GM18861 (cell line): ENCODE measurements around the gene NLGN1.
A peak's percentile ranks its signal among the peaks of the same experiment; 100 is the strongest.

Experiments
- ATAC-seq: cut with Tn5 transposase; IDR thresholded peaks from one replicate; pipeline ENCODE4 v1.9.1; 2021; ENCODE audit not compliant: unreplicated experiment

Gene NLGN1

DNA sequence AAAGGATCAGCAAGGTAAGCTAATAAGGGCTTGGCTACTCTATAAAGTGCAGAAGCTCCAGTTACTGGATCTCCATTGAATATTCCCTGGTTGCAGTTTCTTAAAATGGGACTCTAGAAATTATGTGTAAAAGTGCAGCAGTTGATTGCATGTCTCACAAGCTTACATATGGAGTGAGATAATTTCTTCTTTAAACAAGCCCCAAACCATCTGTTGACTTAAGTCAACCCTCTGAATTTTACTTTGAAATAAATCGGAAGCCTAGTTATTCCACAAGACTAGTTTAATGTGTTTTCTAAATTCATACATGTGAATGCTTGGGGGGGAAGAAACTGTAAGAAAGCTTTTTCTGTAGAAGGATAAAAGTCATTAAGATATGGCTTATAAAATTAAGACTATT lies 664.2 kb downstream of the NLGN1 start:
- ATAC-seq, result no peak

GRCh38 chr3:174062923-174063322 lies 665.4 kb downstream of the NLGN1 start:
- no peak for ATAC-seq

GRCh38 chr3:174068035-174068434 lies 670.5 kb downstream of the NLGN1 start:
- ATAC-seq, result no peak

DNA sequence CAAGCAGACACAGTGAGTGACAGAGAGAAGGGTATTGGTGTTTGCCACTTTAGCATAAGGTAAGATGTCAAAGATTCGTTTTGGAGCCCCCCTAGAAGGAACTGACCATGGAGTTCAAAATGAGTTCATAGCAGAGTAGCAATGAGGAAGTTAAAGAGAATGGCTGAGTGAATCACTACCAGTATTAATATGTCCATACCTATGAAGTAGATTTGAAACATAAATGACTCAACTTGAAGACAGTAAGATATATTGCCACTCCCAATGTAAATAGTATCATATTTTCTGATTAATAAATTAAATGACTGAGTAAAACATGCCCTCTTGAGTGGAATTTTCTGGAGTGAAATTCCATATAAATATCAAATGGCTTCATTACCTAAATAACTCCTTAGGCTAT lies 675.1 kb downstream of the NLGN1 start:
- ATAC-seq, result no peak

- ATAC-seq, result no peak
Measured at GRCh38 chr3:174083706-174084105, 686.2 kb downstream of the NLGN1 start.

DNA sequence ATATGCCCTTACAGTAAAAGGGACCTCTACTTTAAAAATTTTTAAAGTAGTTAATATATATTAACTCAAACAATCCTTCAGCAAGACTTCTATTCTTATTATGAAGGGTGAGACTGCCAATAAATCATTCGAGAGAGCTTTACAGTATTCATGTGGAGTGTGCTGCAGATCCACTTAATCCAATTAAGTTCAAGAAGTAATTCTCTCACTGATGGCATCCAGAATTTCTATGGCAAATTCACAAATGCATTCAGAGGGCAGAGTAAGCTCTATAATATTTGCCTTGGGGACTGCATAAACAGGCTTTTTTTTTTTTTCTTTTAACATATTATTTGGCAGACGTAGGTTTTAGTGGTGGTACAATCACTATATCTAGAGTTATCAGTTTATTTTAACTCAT lies 692.0 kb downstream of the NLGN1 start:
- no peak for ATAC-seq

DNA sequence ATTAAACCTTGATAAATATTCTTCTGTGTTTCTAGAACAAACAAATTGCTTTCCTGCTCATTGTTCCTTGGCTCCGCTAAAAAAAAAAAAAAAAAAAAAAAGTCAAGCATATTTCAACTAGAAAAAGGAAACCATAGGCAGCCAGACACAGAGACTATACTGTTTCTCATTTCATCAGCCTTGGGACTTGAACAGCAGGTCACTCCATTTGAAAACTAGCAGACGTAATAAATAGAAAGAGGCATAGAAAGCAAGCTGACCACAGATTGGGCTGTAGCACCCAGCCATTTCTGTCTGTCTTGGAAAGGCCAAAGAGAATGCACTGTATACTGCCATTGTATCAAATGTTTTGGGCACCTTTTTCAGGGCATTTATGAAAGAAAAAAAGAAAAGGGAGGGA lies 697.1 kb downstream of the NLGN1 start:
- no peak for ATAC-seq

GRCh38 chr3:174097686-174098085 lies 700.1 kb downstream of the NLGN1 start:
- ATAC-seq, result no peak

DNA sequence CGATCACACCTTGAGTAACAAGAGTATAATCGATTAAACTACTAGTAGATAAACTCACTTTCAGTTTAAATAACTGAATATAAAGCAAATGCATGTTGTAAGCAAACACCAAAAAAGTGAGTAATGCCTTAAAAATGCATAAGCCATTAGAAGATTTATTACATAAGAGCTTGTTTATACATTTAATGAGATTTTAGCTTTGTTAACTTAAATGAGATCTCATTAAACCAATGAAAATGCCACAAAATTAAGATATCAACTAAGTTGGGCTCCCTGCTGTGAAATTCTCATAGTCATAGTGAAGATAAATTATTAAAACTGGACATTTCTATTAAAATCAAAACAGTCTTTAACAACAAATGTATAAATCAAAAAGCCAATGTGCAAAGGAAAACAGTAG lies 701.2 kb downstream of the NLGN1 start:
- no peak for ATAC-seq

GRCh38 chr3:174099724-174100123 lies 702.2 kb downstream of the NLGN1 start:
- ATAC-seq, result no peak

DNA sequence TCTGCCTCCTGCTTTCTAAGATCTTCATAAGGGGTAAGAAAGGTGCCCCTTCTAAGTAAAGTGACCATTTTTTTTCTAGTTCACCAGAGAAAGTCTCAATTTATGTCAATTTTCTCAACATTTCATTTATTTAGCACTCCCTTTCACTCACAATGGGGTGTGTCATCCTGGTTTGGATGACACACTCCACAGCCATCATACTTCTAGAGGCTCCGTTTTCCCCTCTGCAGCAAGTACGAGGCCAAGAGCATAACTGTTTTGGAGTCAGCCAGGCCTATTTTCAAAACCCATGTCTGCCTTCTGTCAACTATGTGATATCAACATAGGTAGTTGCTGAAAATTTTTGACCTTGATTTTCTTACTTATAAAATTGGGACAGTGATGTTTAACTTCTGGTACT lies 703.2 kb downstream of the NLGN1 start:
- ATAC-seq, result no peak

DNA sequence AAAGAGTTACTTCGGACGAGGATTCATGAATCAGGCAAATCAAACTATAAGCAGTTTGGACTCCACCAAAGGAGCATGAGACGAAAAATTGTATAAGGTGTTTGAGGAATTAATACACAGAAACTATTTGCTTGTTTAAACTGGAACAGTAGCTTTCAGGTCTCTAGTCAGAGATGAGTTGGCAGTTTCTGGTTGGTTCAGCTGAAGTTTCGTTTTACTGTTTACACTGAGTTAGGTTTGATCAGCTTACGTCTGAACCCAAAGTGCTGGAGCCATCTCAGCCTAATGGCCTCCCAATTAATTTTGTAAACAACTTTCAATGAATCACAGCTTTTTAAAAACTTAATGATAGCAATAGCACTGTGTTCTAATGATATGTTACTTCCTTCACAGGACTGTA lies 703.7 kb downstream of the NLGN1 start:
- peak; percentile 58 for ATAC-seq

GRCh38 chr3:174102274-174102673 lies 704.7 kb downstream of the NLGN1 start:
- no peak for ATAC-seq

- ATAC-seq, result no peak
Measured at GRCh38 chr3:174102866-174103265, 705.3 kb downstream of the NLGN1 start.

- ATAC-seq, result no peak
Measured at GRCh38 chr3:174110761-174111160, 713.2 kb downstream of the NLGN1 start.

DNA sequence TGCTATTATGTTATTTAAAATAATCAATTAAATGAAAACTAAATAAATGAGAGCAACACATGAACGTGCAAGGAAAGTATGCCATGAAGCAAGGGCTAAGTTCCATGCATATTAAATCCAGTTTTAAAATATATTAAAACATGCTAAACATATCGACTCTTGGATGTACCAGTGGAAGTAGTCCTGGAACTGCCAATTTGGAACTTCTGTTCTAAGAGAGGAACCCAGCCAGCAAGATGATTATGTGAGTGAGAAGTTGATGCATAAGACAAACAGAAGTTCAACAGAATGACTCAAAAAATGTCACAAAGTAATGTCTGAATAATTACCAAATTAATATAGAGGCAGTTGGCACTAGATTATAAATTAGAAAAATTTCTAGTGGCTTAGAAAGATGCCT lies 714.2 kb downstream of the NLGN1 start:
- ATAC-seq, result no peak

DNA sequence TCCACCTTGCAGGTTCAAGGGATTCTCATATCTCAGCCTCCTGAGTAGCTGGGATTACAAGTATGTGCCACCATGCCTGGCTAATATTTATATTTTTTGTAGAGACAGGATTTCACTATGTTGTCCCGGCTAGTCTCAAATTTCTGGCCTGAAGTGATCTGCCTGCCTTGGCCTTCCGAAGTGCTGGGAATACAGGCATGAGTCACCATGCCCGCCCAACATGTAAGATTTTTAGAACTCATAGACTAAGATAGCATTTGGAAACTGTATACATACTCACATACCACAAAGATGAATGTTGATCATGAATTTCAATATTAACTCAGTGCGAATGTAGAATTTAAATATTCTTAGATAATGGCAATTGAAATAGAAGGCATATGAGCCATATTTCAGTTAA lies 718.9 kb downstream of the NLGN1 start:
- ATAC-seq, result no peak

DNA sequence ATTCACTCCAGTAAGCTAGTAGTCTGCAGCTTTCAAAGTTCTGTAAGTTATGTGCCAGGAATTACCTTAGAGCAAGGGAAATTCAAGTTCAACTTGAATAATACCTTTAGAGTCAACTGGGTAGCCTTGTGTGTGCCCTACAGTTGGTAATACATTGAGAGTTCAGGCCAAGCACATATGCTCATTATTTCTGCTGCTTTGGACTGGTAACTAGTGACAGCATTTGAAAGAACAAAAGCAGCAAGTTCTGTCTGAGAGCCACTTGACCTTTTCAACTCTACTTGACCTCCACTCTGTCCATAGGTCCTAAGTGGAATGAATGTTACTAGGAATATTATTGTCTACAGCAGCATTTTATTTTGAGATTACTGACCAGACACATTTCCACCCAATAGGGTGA lies 723.5 kb downstream of the NLGN1 start:
- ATAC-seq, result no peak

GRCh38 chr3:174122411-174122810 lies 724.9 kb downstream of the NLGN1 start:
- no peak for ATAC-seq

GRCh38 chr3:174125267-174125824 lies 727.8 kb downstream of the NLGN1 start:
- ATAC-seq, result no peak

GRCh38 chr3:174126990-174127758 lies 729.6 kb downstream of the NLGN1 start:
- ATAC-seq, result no peak

GRCh38 chr3:174132006-174132405 lies 734.5 kb downstream of the NLGN1 start:
- ATAC-seq, result no peak
